SK-N-SH (cell line): ENCODE results near the gene SLC16A10. TPM values are rescaled to one million over a fixed set of nuclear protein-coding genes. Genes with fewer than 3 reads are reported as not detected.

Experiments
- CTCF ChIA-PET: fragments of 300-600, 350-600 bp; formaldehyde crosslinking; extraction: SDS; loops from one replicate; lab custom pipeline; 2021; lab: Yijun Ruan, JAX
- POLR2A ChIA-PET: fragments of 350-600 bp; sonication (Branson Sonifier 250); formaldehyde crosslinking; extraction: SDS; loops from one replicate; lab custom pipeline; 2020; ENCODE audit warnings: antibody characterized with exemption, inconsistent platforms; lab: Yijun Ruan, JAX
- DNase-seq: peaks from one replicate; pipeline ENCODE4 v3.0.0; 2012
- H2AFZ ChIP-seq: fragments of 200-600 bp; sonication (generic); 2 replicates; pipeline ENCODE4 v1.8.1; 2016; ENCODE audit warnings: antibody characterized with exemption, mild to moderate bottlenecking, low read depth
- H3F3A ChIP-seq: fragments of 200-600 bp; sonication (generic); replicated peaks from 2 replicates; pipeline ENCODE3; 2016; ENCODE audit warnings: antibody characterized with exemption, mild to moderate bottlenecking; ENCODE audit not compliant: insufficient read depth
- H3K27ac ChIP-seq, 2 experiments: fragments of 200-500 bp in 1 of 2; fragments of 200-600 bp in 1 of 2; sonication (Bioruptor generic) in 1 of 2; sonication (generic), shearing (Covaris generic) in 1 of 2; 2 replicates each; pipeline versions ENCODE4 v1.5.1 to v1.6.1; 2014 to 2016; ENCODE audit warnings: low read depth in 2 of 2, inconsistent platforms in 1 of 2, low read length in 1 of 2, mild to moderate bottlenecking in 1 of 2, mixed read lengths in 1 of 2
- H3K27me3 ChIP-seq: fragments of 200-600 bp; sonication (generic), shearing (Covaris generic); 2 replicates; pipeline ENCODE4 v1.6.1; 2016; ENCODE audit warnings: mixed run types; ENCODE audit not compliant: insufficient read depth
- H3K36me3 ChIP-seq, 2 experiments: fragments of 200-500 bp in 1 of 2; fragments of 200-600 bp in 1 of 2; sonication (Bioruptor generic) in 1 of 2; sonication (generic) in 1 of 2; replicated peaks in 1 of 2; 2 replicates each; pipeline versions ENCODE3 to v1.5.1; 2014 to 2016; ENCODE audit warnings: low read length in 1 of 2, mild to moderate bottlenecking in 1 of 2; ENCODE audit not compliant: insufficient read depth in 2 of 2, control insufficient read depth in 1 of 2
- H3K4me1 ChIP-seq, 2 experiments: fragments of 200-500 bp in 1 of 2; fragments of 200-600 bp in 1 of 2; sonication (Bioruptor generic) in 1 of 2; sonication (generic), shearing (Covaris generic) in 1 of 2; 2 replicates each; pipeline versions ENCODE4 v1.5.1 to v1.6.1; 2014 to 2016; ENCODE audit warnings: low read depth in 1 of 2, low read length in 1 of 2, mixed run types in 1 of 2; ENCODE audit not compliant: insufficient read depth in 2 of 2, control insufficient read depth in 1 of 2
- H3K4me2 ChIP-seq: fragments of 200-600 bp; sonication (generic), shearing (Covaris generic); 2 replicates; pipeline ENCODE4 v1.6.1; 2017; ENCODE audit warnings: mixed run types
- H3K4me3 ChIP-seq, 2 experiments: fragments of 200-500 bp in 1 of 2; fragments of 200-600 bp in 1 of 2; sonication (Bioruptor generic) in 1 of 2; sonication (generic), shearing (Covaris generic) in 1 of 2; 2 replicates each; pipeline versions ENCODE4 v1.5.1 to v1.8.1; 2014 to 2016; ENCODE audit warnings: low read depth in 2 of 2, inconsistent platforms in 1 of 2, low read length in 1 of 2, mild to moderate bottlenecking in 1 of 2, mixed read lengths in 1 of 2, moderate library complexity in 1 of 2
- H3K79me2 ChIP-seq: fragments of 200-600 bp; sonication (generic); 2 replicates; pipeline ENCODE4 v1.8.1; 2017; ENCODE audit warnings: mild to moderate bottlenecking; ENCODE audit not compliant: insufficient read depth
- H3K9ac ChIP-seq: fragments of 200-600 bp; sonication (generic); 2 replicates; pipeline ENCODE4 v1.6.1; 2017; ENCODE audit warnings: mixed run types
- H3K9me2 ChIP-seq: fragments of 200-600 bp; sonication (generic); 2 replicates; pipeline ENCODE4 v1.6.1; 2017; ENCODE audit warnings: mixed run types
- H3K9me3 ChIP-seq: fragments of 200-600 bp; sonication (generic); 2 replicates; pipeline ENCODE4 v1.6.1; 2017; ENCODE audit warnings: mixed run types, mild to moderate bottlenecking, moderate library complexity
- H4K20me1 ChIP-seq: fragments of 200-600 bp; sonication (generic); 2 replicates; pipeline ENCODE4 v1.6.1; 2017; ENCODE audit warnings: mild to moderate bottlenecking, mixed run types; ENCODE audit not compliant: insufficient read depth
- CHD2 ChIP-seq: fragments of 150-350 bp; IDR thresholded peaks from 2 replicates; pipeline ENCODE4 v1.6.1; 2018; ENCODE audit warnings: low read length; ENCODE audit not compliant: partially characterized antibody
- EP300 ChIP-seq, 2 experiments: IDR thresholded peaks; 2 replicates each; pipeline versions ENCODE4 v1.4.0 to v1.6.1; 2012; ENCODE audit warnings: borderline replicate concordance in 1 of 2, low read depth in 1 of 2, low read length in 1 of 2
- EZH2phosphoT487 ChIP-seq: fragments of 200-600 bp; sonication (generic); IDR thresholded peaks from 2 replicates; pipeline ENCODE4 v1.6.1; 2017; ENCODE audit warnings: low read depth, mixed run types, mild to moderate bottlenecking, antibody characterized with exemption, moderate library complexity, borderline replicate concordance
- FOSL2 ChIP-seq: IDR thresholded peaks from 2 replicates; pipeline ENCODE4 v1.4.0; 2012; ENCODE audit warnings: low read depth, mild to moderate bottlenecking, moderate library complexity, borderline replicate concordance
- FOXJ3 ChIP-seq: sonication (generic); formaldehyde crosslinking; IDR thresholded peaks from 2 replicates; pipeline ENCODE4 v1.5.1; 2020; ENCODE audit warnings: mild to moderate bottlenecking, missing genetic modification reagents
- FOXM1 ChIP-seq: IDR thresholded peaks from 2 replicates; pipeline ENCODE4 v1.4.0; 2012; ENCODE audit warnings: low read depth, mild to moderate bottlenecking
- GABPA ChIP-seq: IDR thresholded peaks from 2 replicates; pipeline ENCODE4 v1.4.0; 2012; ENCODE audit warnings: low read depth, mild to moderate bottlenecking
- MAX ChIP-seq: IDR thresholded peaks from 2 replicates; pipeline ENCODE4 v1.4.0; 2012; ENCODE audit warnings: low read depth
- MEF2A ChIP-seq: IDR thresholded peaks from 2 replicates; pipeline ENCODE4 v1.4.0; 2012; ENCODE audit warnings: low read depth, borderline replicate concordance
- NFIC ChIP-seq: IDR thresholded peaks from 2 replicates; pipeline ENCODE4 v1.4.0; 2012; ENCODE audit warnings: borderline replicate concordance
- POLR2AphosphoS5 ChIP-seq: IDR thresholded peaks from 2 replicates; pipeline ENCODE4 v1.6.1; 2012; ENCODE audit warnings: low read depth, low read length
- RAD21 ChIP-seq: IDR thresholded peaks from 2 replicates; pipeline ENCODE4 v1.6.1; 2012; ENCODE audit warnings: mild to moderate bottlenecking, low read length
- RXRA ChIP-seq: IDR thresholded peaks from 2 replicates; pipeline ENCODE4 v1.4.0; 2012; ENCODE audit warnings: low read depth, mild to moderate bottlenecking, borderline replicate concordance
- TAF1 ChIP-seq: IDR thresholded peaks from 2 replicates; pipeline ENCODE4 v1.6.1; 2012; ENCODE audit warnings: low read depth, mild to moderate bottlenecking, low read length, moderate library complexity, borderline replicate concordance
- TEAD4 ChIP-seq: IDR thresholded peaks from 2 replicates; pipeline ENCODE4 v1.4.0; 2012; ENCODE audit warnings: mild to moderate bottlenecking, borderline replicate concordance; ENCODE audit not compliant: insufficient read depth
- USF1 ChIP-seq: IDR thresholded peaks from 2 replicates; pipeline ENCODE4 v1.4.0; 2012; ENCODE audit warnings: low read depth, borderline replicate concordance
- WGBS: methylation state at CpG from one replicate; pipeline ENCODE4 v1.1.6; 2017; ENCODE audit warnings: low lambda C conversion rate; 5-methylcytosine and 5-hydroxymethylcytosine counted together
- polyA plus RNA-seq, 3 experiments: library from polyadenylated mRNA; depleted of rRNA; stranded (reverse); fragments of >200 nt; gene quantifications; 2 replicates each; pipeline ENCODE4 v1.2.3, GENCODE V29; 2012
- TF ChIP-seq, protein P1 (sequence below): IDR thresholded peaks from 2 replicates; pipeline ENCODE4; 2012
- TF ChIP-seq, protein P2 (sequence below): fragments of 200-600 bp; sonication (generic); IDR thresholded peaks from 2 replicates; pipeline ENCODE4 v1.6.1; 2017; ENCODE audit warnings: antibody characterized with exemption, mild to moderate bottlenecking, moderate library complexity

Gene SLC16A10
- polyA plus RNA-seq, 1 of the 3 experiments (the other 2 are of a cell fraction): 0.12 TPM

GRCh38 chr6:111154981-111155380 lies 67.7 kb downstream of the SLC16A10 start:
- Histone ChIP-seq H4K20me1 (no peaks in the 10 kb centered on the region), H3K27ac (no peak overlapping the region), H3F3A (no peaks in the 10 kb centered on the region), H2AFZ (no peak overlapping the region), H3K4me2 (no peak overlapping the region), H3K36me3 (no peaks in the 10 kb centered on the region), H3K79me2 (no peaks in the 10 kb centered on the region), H3K4me1 (no peaks in the 10 kb centered on the region), H3K9me3 (no peaks in the 10 kb centered on the region)
- no peak for DNase-seq
- TF ChIP-seq, protein P1, sequence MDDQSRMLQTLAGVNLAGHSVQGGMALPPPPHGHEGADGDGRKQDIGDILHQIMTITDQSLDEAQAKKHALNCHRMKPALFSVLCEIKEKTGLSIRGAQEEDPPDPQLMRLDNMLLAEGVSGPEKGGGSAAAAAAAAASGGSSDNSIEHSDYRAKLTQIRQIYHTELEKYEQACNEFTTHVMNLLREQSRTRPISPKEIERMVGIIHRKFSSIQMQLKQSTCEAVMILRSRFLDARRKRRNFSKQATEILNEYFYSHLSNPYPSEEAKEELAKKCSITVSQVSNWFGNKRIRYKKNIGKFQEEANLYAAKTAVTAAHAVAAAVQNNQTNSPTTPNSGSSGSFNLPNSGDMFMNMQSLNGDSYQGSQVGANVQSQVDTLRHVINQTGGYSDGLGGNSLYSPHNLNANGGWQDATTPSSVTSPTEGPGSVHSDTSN: no peak
- TF ChIP-seq FOSL2 (no peak), RXRA (no peak), FOXJ3 (CRISPR knock-in tag) (no peak), FOXM1 (no peak), CHD2 (no peak)
- TF ChIP-seq, all 33 proteins: peak for 0
- Histone ChIP-seq H3K27me3 (peaks cover 7% of the 10 kb centered on the region), H3K9ac (no peak overlapping the region), H3K9me2 (no peaks in the 10 kb centered on the region), H3K4me3 (no peak overlapping the region)
- ChIA-PET POLR2A (no interaction called here), CTCF (no interaction called here)
- 60% methylated on average over 4 of the region's 4 CpGs for WGBS

DNA sequence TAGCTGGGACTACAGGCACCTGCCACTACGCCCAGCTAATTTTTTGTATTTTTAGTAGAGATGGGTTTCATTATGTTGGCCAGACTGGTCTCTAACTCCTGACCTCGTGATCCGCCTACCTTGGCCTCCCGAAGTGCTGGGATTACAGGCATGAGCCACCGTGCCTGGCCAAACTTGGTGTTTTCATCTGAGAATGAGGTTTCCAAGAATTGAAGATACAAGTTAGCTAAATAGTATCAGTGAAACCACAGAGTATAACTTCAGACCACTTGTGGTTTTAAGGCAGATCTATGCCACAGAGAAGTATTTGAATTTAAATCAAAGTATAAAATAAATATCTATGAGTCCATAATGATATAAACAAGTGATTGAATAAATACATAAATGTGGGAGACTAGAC lies 70.1 kb downstream of the SLC16A10 start:
- Histone ChIP-seq H4K20me1 (no peaks in the 10 kb centered on the region), H3K27me3 (no peaks in the 10 kb centered on the region), H3K9me3 (no peaks in the 10 kb centered on the region), H3K79me2 (no peaks in the 10 kb centered on the region), H3F3A (no peaks in the 10 kb centered on the region), H3K4me2 (no peak overlapping the region), H3K9me2 (no peaks in the 10 kb centered on the region), H3K36me3 (no peaks in the 10 kb centered on the region), H2AFZ (no peak overlapping the region), H3K27ac (no peak overlapping the region), H3K9ac (no peak overlapping the region), H3K4me1 (no peaks in the 10 kb centered on the region), H3K4me3 (no peak overlapping the region)
- ChIA-PET POLR2A (no interaction called here), CTCF (no interaction called here)
- WGBS: 60% methylated on average over 5 of the region's 5 CpGs
- TF ChIP-seq MEF2A: no peak
- TF ChIP-seq EZH2phosphoT487: no peak
- no peak for TF ChIP-seq TAF1
- TF ChIP-seq, protein P2, sequence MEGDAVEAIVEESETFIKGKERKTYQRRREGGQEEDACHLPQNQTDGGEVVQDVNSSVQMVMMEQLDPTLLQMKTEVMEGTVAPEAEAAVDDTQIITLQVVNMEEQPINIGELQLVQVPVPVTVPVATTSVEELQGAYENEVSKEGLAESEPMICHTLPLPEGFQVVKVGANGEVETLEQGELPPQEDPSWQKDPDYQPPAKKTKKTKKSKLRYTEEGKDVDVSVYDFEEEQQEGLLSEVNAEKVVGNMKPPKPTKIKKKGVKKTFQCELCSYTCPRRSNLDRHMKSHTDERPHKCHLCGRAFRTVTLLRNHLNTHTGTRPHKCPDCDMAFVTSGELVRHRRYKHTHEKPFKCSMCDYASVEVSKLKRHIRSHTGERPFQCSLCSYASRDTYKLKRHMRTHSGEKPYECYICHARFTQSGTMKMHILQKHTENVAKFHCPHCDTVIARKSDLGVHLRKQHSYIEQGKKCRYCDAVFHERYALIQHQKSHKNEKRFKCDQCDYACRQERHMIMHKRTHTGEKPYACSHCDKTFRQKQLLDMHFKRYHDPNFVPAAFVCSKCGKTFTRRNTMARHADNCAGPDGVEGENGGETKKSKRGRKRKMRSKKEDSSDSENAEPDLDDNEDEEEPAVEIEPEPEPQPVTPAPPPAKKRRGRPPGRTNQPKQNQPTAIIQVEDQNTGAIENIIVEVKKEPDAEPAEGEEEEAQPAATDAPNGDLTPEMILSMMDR: no peak
- TF ChIP-seq USF1: no peak
- no peak for TF ChIP-seq MAX
- no peak for TF ChIP-seq TEAD4
- TF ChIP-seq NFIC: no peak
- TF ChIP-seq GABPA: no peak
- no peak for TF ChIP-seq POLR2AphosphoS5
- TF ChIP-seq EP300 (IDR thresholded peaks at IDR 0.05; ENCODE audit: borderline replicate concordance in 1 of 2, low read depth in 1 of 2, low read length in 1 of 2): no peak
- no peak for TF ChIP-seq RAD21
- no peak for DNase-seq
